Natural killer cell treated with Interleukin-12 subunit alpha and Interleukin-12 subunit beta and Interleukin-15 and Interleukin-18, amount 100 ng/mL, for 72 hours (primary cell): Measurements from ENCODE around the gene MAML2. TPM values are rescaled to one million over a fixed set of nuclear protein-coding genes. Genes with fewer than 3 reads are reported as not detected.

Experiments
- ATAC-seq, 2 donors: fragments of 150-1000 bp; cut with Tn5 transposase in 1 of 2; sonication (Bioruptor Pico), chemical (Tn5 transposase) in 1 of 2; 2 replicates each; pipeline ENCODE4 v1.10.0; 2021
- DNase-seq: peaks from one replicate; pipeline ENCODE4 v3.0.0; 2022; ENCODE audit warnings: low spot score
- H3K27ac Mint-ChIP-seq, 2 donors: 1 replicate in 1 of 2; 2 replicates in 1 of 2; pipeline ENCODE4 v1.8.0; 2022; ENCODE audit warnings: mixed read lengths in 2 of 2, mild to moderate bottlenecking in 1 of 2, moderate library complexity in 1 of 2
- H3K27me3 Mint-ChIP-seq, 2 donors: 1 replicate in 1 of 2; 2 replicates in 1 of 2; pipeline ENCODE4 v1.8.0; 2022; ENCODE audit warnings: mixed read lengths in 2 of 2
- H3K36me3 Mint-ChIP-seq: one replicate; pipeline ENCODE4 v1.8.0; 2022; ENCODE audit warnings: mixed read lengths
- H3K4me1 Mint-ChIP-seq, 2 donors: 1 replicate in 1 of 2; 2 replicates in 1 of 2; pipeline ENCODE4 v1.8.0; 2022; ENCODE audit warnings: low read depth in 2 of 2, mixed read lengths in 2 of 2, mild to moderate bottlenecking in 1 of 2
- H3K4me3 Mint-ChIP-seq: one replicate; pipeline ENCODE4 v1.8.0; 2022; ENCODE audit warnings: mixed read lengths
- H3K9me3 Mint-ChIP-seq: 2 replicates; pipeline ENCODE4 v1.8.0; 2022; ENCODE audit warnings: mixed read lengths
- total RNA-seq, 2 donors: library from RNA; stranded (reverse); gene quantifications; one replicate each; pipeline ENCODE4 v1.2.3, GENCODE V29; 2022

Gene MAML2
- total RNA-seq, 2 donors from 2014 or later = 15.9 to 21.9 TPM

DNA sequence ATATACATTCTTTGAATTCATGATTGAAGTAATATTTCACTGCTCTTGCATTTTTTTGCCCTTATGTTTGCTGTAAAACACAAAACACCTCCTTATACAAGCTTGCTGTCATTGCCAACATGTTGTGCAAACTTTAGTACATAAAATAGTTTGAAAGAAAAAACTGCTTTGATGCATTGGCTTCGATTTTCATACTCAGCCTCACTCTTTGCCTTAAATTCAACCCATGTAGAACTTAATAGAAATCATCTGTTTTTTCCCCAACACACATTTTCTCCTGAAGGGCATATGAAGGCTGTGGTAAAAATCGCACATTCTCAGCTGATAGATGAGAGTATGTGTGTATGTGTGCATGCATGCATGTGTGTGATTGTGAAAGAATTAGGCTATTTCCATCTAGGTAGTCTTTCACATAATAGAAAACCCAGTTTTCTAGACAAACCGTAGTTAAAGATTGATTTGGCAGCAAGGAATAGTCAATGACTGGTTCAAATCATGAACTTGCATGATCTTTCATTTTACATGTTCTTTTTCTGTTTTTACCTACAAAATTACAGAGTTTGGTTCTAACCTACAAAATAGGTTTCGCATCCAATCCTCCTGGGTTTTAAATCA is 346.3 kb downstream of the MAML2 start:
- ATAC-seq = no peak
- H3K9me3 Mint-ChIP-seq = no peaks in the 10 kb centered on the region
- no peak for DNase-seq
- H3K27ac Mint-ChIP-seq = no peak overlapping the region
- peaks cover 0 to 3% of the 10 kb centered on the region in 2 donors for H3K4me1 Mint-ChIP-seq
- H3K27me3 Mint-ChIP-seq = no peaks in the 10 kb centered on the region
- H3K36me3 Mint-ChIP-seq = no peaks in the 10 kb centered on the region
- no peak overlapping the region for H3K4me3 Mint-ChIP-seq

DNA sequence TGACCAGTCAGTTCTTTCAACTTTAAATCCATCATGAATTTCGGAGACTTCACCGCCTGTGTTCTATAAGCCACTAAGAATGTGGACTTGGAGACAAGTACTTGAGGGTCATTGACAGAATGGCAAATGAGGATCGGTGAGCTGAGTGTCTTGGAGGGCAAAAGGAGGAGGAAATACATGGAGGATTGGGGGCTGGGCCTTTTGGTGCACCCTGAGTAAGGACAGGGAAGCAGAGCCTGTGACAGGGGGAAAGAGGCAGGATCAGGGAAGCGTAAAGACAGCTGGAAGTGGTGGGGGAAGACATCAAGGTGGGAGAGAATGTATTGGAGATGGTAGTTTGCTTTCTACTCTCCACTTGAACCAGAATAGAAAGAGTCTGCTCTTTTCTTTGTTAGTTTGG is 348.7 kb downstream of the MAML2 start:
- Mint-ChIP-seq H3K27ac (no peak overlapping the region), H3K27me3 (no peaks in the 10 kb centered on the region), H3K36me3 (no peaks in the 10 kb centered on the region), H3K9me3 (no peaks in the 10 kb centered on the region), H3K4me3 (no peak overlapping the region), H3K4me1 (peaks cover 0 to 3% of the 10 kb centered on the region in 2 donors)
- ATAC-seq (no peak), DNase-seq (no peak)

DNA sequence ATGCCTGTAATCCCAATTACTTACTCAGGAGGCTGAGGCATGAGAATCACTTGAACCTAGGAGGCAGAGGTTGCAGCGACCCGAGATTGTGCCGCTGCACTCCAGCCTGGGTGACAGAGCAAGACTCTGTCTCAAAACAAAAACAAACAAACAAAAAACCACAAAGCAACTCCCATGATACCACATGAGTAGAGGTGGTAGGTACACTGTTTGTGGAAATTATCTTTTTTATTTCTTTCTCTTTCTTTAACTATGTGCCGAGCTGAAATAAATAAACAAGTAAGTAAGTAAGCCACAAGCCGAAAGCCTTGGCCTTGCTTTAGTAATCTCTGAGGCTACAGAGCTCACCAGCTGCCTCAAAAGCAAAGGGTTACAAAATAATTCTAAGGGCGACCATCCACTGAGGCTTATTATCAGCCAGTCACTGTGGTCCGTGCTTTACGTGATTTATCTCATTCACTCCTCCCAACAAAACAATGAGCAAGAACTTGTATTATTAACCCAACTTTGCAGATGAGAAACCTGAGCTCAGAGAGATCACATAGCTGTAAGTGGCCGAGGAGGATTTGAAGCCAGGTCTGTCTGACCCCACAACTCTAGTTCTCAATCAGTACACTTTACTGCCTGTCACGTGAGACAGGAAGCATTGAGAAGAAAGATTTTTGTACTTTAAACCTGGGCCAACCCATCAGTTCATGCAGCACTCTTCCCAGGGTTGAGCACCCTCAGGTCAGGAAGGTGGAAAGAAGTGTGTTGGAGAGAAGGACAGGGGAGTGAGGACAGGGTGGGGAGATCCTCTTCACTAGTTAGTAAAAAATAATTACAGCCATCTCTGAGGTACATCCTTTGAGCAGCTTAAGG is 349.3 kb downstream of the MAML2 start:
- no peak overlapping the region for H3K4me3 Mint-ChIP-seq
- ATAC-seq (no peak), DNase-seq (no peak)
- H3K9me3 Mint-ChIP-seq = no peaks in the 10 kb centered on the region
- no peaks in the 10 kb centered on the region for H3K36me3 Mint-ChIP-seq
- no peak overlapping the region for H3K27ac Mint-ChIP-seq
- peaks cover 0 to 3% of the 10 kb centered on the region in 2 donors for H3K4me1 Mint-ChIP-seq
- H3K27me3 Mint-ChIP-seq = no peaks in the 10 kb centered on the region

DNA sequence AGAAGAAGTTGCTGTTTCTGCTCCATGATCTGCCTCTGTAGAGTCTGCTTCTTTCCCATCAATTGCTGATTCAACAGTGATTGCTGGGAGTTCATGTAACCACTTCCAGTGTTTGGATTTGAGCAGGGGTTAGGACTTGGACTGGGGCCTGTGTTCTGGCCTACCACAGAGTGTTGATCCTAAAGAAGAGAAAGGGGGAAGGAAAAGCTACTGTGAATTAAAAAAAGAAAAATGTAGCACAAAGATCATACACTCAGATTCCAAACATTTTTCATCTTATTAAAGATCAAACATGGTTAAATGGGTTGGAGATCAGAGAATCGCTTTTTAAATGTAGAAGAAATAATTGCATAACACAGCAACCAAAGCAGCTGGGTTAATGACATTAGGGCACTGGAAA is 351.4 kb downstream of the MAML2 start:
- peaks cover 0 to 5% of the 10 kb centered on the region in 2 donors for H3K4me1 Mint-ChIP-seq
- H3K27ac Mint-ChIP-seq = no peak overlapping the region
- DNase-seq (no peak), ATAC-seq (no peak)
- H3K4me3 Mint-ChIP-seq = no peak overlapping the region
- H3K36me3 Mint-ChIP-seq = no peaks in the 10 kb centered on the region
- no peaks in the 10 kb centered on the region for H3K27me3 Mint-ChIP-seq
- H3K9me3 Mint-ChIP-seq = no peaks in the 10 kb centered on the region

DNA sequence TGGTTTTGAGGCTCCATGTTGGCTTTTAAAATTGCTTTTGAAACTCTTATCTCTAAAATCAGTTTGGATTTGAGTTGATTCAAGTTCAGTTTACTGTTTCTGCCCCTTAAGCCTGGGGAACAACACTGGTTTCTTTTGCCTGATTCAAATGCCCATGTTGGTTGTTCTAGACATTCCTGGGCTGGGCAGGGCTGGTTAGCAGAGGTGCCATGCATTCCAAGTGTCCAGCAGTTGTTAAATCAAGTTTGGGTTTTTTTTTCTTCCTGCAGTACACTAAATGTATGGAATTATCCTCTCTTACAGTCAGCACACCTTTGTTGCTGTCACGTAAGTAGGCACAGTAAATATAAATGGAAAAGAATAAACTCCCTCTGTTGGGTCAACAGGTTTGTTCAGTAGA is 351.9 kb downstream of the MAML2 start:
- Mint-ChIP-seq H3K27ac (no peak overlapping the region), H3K9me3 (no peaks in the 10 kb centered on the region), H3K36me3 (no peaks in the 10 kb centered on the region), H3K27me3 (no peaks in the 10 kb centered on the region), H3K4me1 (peaks cover 0 to 5% of the 10 kb centered on the region in 2 donors), H3K4me3 (no peak overlapping the region)
- ATAC-seq = no peak
- DNase-seq = no peak

DNA sequence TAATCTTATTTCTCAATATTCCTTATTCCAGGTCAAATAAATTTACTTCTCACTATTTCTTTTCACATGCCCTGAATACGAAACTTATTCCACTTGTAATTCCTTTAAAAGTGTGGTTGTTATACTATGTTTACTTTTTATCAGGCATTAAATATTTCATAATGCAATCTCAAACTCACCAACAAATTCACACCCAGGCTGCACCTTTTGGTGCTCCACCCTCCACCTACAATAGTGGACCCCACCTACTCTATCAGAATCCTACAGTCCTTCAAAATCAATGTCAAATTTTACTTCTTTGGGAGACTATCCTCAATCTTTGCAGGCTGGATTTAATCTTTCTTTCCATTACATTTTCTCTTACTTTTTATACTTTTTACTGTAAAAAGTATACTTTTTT is 353.2 kb downstream of the MAML2 start:
- DNase-seq (no peak), ATAC-seq (no peak)
- H3K36me3 Mint-ChIP-seq = peaks cover 2% of the 10 kb centered on the region
- H3K27ac Mint-ChIP-seq = no peak overlapping the region
- H3K4me3 Mint-ChIP-seq = no peak overlapping the region
- H3K9me3 Mint-ChIP-seq = no peaks in the 10 kb centered on the region
- peaks cover 0 to 5% of the 10 kb centered on the region in 2 donors for H3K4me1 Mint-ChIP-seq
- no peaks in the 10 kb centered on the region for H3K27me3 Mint-ChIP-seq

DNA sequence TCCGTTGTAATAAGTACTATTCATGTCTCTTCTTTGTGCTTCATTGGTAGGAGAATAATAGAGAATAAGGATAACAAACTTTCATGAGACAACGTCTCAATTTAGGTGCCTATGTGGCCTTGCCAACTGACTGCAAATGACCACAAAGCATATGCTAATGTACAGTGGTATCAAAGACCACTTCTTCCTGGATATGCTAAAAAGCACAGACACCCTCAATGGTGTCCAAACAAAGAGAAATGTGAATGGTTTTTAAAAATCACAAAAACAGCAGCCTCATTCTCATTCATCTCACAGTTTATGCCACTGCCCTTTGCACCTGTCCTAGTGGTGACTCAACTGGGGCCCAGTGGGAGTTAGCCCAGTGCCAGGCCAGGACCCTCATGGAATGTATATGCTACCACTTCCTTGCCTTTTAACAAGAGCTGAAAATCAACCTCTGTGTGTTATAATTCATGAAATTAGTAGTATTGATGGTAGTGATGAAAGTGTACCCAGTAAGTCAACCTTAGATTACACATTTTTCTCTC is 353.9 kb downstream of the MAML2 start:
- Mint-ChIP-seq H3K36me3 (peaks cover 7% of the 10 kb centered on the region), H3K9me3 (no peaks in the 10 kb centered on the region), H3K27ac (no peak overlapping the region), H3K27me3 (no peaks in the 10 kb centered on the region), H3K4me3 (no peak overlapping the region), H3K4me1 (peaks cover 0 to 2% of the 10 kb centered on the region in 2 donors)
- ATAC-seq = no peak
- DNase-seq = no peak

DNA sequence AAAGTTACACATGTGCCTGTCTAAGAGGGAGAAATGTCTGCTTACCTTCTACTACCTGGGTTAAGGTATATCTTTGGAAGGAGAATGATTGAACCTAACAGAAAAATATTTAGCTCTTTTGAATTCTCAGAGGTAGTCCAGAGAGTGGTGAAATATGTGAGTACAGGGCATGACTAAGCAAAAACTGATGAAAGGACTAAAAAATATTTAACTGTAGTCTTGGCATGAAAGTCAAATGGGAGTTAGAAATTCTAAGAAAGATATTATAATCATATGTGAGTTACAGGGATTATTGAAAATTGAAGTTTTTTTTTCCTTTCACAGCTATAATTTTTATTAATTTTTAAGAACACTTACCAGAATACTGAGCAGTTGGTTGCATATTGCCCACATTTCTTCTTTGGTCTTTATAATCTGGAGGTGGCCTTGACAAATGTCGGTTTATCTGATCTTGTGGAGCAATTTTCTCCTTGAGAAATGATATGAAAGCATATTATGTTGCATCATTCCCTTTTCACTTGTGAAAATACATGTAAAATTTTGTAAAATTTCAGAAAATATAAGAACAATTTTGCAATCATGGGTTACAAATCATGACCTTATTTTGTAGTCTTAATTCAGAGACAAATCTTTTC is 357.7 kb downstream of the MAML2 start:
- Mint-ChIP-seq H3K9me3 (no peaks in the 10 kb centered on the region), H3K36me3 (peaks cover 7% of the 10 kb centered on the region)
- ATAC-seq = no peak

DNA sequence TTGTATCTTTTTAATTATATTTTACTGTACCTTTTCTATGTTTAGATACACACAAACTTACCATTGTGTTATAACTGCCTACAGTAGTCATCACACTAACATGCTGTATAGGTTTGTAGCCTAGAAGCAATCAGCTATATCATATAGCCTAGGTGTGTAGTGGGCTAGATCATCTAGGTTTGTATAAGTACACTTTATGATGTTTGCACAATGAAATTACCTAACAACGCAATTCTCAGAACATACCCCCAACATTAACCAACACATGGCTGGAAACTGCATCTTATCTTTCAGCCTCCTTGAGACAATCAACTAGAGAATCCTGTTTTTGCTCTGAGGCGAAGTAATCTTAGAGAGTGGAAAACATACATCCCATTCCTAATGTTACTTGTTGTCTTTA is 358.9 kb downstream of the MAML2 start:
- H3K36me3 Mint-ChIP-seq = peaks cover 12% of the 10 kb centered on the region
- no peaks in the 10 kb centered on the region for H3K27me3 Mint-ChIP-seq
- H3K4me3 Mint-ChIP-seq = no peak overlapping the region
- no peak for ATAC-seq
- no peak for DNase-seq
- peaks cover 0 to 2% of the 10 kb centered on the region in 2 donors for H3K4me1 Mint-ChIP-seq
- no peaks in the 10 kb centered on the region for H3K9me3 Mint-ChIP-seq
- no peak overlapping the region for H3K27ac Mint-ChIP-seq

More for the DNA sequence above, 357.7 kb downstream of the MAML2 start:
- peaks cover 0 to 2% of the 10 kb centered on the region in 2 donors for H3K4me1 Mint-ChIP-seq
- no peak for DNase-seq
- no peaks in the 10 kb centered on the region for H3K27me3 Mint-ChIP-seq
- no peak overlapping the region for H3K4me3 Mint-ChIP-seq
- H3K27ac Mint-ChIP-seq = no peak overlapping the region

DNA sequence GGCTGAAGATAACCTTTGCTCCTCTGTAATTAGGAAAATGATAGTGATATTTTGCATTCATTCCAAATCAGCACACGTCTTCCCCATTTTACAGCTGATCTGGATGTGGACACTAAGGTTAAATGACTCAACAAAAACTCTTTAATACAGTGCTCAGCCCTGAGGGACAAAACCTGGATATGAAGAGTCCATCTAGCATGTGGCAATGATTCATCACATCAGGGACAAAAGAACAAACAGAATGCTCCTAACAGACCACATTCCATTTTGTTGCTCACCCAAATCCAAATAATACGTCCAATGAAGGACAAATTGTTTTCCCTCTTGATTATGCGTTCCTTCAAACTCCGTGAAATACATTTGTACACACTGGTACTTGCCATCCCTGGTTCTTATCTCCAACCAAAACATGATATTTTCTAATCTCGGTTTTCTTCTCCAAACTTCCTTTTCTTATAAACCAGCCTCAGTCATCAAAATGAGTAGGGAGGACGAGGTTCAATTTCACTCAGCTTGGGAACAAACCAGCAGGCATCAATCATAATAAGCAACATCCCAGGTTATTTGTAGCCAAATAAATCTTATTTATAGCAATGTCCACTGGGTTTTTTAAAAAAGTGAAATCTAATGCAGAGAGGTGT is 365.3 kb downstream of the MAML2 start:
- DNase-seq (no peak), ATAC-seq (no peak)
- no peak overlapping the region for H3K27ac Mint-ChIP-seq
- no peak overlapping the region for H3K4me3 Mint-ChIP-seq
- no peaks in the 10 kb centered on the region for H3K27me3 Mint-ChIP-seq
- H3K4me1 Mint-ChIP-seq = no peaks in the 10 kb centered on the region
- H3K36me3 Mint-ChIP-seq = peaks cover 5% of the 10 kb centered on the region
- H3K9me3 Mint-ChIP-seq = no peaks in the 10 kb centered on the region

DNA sequence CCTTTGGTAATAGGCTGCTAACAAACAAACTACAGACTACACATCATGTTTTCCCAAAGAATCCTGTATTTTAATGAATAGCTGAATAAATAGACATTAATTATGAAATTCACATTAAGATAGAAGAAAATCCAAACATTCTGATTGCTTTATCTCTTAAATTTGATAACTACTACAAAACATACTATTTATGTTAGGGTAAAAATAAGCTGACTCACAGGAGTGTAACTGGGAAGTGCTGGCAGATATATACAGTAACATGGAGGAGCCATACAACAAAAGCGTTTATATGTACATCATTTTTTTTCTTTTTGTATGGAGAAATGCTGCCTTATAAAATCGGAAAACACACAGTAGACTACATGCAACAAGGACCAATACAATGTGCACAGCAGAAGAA is 366.4 kb downstream of the MAML2 start:
- no peaks in the 10 kb centered on the region for H3K4me1 Mint-ChIP-seq

DNA sequence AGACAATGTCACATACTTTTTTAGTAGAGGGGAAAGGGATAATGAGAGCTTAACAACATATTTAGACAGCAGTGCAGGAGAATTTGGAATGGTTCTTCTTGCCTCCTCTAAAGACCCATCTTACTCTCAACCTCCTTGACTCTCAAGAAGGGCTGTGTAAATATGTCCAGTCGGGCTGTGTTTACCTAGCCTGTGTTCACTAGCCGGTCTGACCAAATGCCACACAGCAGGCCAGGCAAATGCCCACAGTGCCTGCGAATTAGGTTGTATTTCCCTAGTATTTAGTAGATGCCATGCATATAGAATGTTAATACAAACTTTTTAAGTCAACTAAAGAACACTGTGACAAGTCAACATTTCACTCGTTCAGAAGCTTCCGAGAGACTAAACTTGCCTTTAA is 367.7 kb downstream of the MAML2 start:
- DNase-seq = no peak
- Mint-ChIP-seq H3K4me3 (no peak overlapping the region), H3K36me3 (peaks cover 5% of the 10 kb centered on the region), H3K27ac (no peak overlapping the region), H3K4me1 (no peaks in the 10 kb centered on the region), H3K9me3 (no peaks in the 10 kb centered on the region), H3K27me3 (peaks cover 0 to 3% of the 10 kb centered on the region in 2 donors)
- ATAC-seq = no peak

More for the DNA sequence above, 366.4 kb downstream of the MAML2 start:
- H3K9me3 Mint-ChIP-seq = no peaks in the 10 kb centered on the region
- ATAC-seq (no peak), DNase-seq (no peak)
- H3K4me3 Mint-ChIP-seq = no peak overlapping the region
- peaks cover 5% of the 10 kb centered on the region for H3K36me3 Mint-ChIP-seq
- H3K27me3 Mint-ChIP-seq = peaks cover 0 to 3% of the 10 kb centered on the region in 2 donors
- H3K27ac Mint-ChIP-seq = no peak overlapping the region

DNA sequence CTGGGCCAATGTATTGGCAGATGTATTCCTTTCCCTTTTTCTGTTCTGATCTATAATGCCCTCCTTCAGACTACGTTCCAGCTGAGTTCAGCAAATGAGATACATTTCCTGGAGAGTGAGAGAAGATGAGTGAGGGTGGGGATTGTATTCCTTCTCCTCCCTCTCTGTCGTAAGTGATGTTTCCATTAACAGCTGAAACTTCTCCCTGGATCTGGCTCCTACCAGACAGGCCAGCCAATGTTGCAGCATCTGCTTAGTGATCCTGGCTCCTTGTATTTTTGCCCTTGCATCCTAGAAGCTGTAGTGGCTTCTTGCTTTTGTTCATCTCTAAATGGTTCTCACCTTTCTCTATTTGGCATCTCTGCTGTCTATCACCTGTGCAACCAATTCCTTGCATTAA is 370.9 kb downstream of the MAML2 start:
- Mint-ChIP-seq H3K36me3 (no peaks in the 10 kb centered on the region), H3K9me3 (no peaks in the 10 kb centered on the region), H3K27me3 (peaks cover 0 to 5% of the 10 kb centered on the region in 2 donors), H3K27ac (no peak overlapping the region), H3K4me3 (no peak overlapping the region), H3K4me1 (no peaks in the 10 kb centered on the region)
- DNase-seq (no peak), ATAC-seq (no peak)
